K562 (cell line): Measurements from ENCODE around the gene KAZN. TPM values are rescaled to one million over a fixed set of nuclear protein-coding genes. Genes with fewer than 3 reads are reported as not detected.
A peak's percentile ranks its signal among the peaks of the same experiment; 100 is the strongest.

Source experiments
- ATF1 ChIP-seq, 2 experiments: fragments of 450-650 bp in 1 of 2; IDR thresholded peaks; 2 replicates each; pipeline ENCODE4 v1.6.1; 2016; ENCODE audit warnings: missing compliant biosample characterization in 1 of 2, missing genetic modification characterization in 1 of 2
- CCNT2 ChIP-seq: IDR thresholded peaks from 2 replicates; pipeline ENCODE4 v1.6.1; 2011; ENCODE audit warnings: borderline replicate concordance, low read depth, mild to moderate bottlenecking, moderate library complexity, mixed read lengths, low read length; ENCODE audit not compliant: insufficient read length; ENCODE audit errors: extremely low read depth
- CEBPG ChIP-seq, 3 experiments: fragments of 200-800 bp in 1 of 3; sonication (Bioruptor generic) in 1 of 3; sonication (generic) in 1 of 3; formaldehyde crosslinking in 1 of 3; IDR thresholded peaks in 2 of 3; conservative IDR thresholded peaks in 1 of 3; 2 replicates each; pipeline versions ENCODE4 v1.6.1 to v1.8.0; 2016 to 2022; ENCODE audit warnings: missing compliant biosample characterization in 2 of 3, missing genetic modification characterization in 2 of 3, mild to moderate bottlenecking in 1 of 3, missing genetic modification reagents in 1 of 3
- ESRRB ChIP-seq: fragments of 250-450 bp; sonication (Bioruptor Pico); IDR thresholded peaks from 2 replicates; pipeline ENCODE4 v1.5.0; 2020; ENCODE audit warnings: mild to moderate bottlenecking, moderate library complexity, borderline replicate concordance
- EWSR1 ChIP-seq: fragments of 450-650 bp; IDR thresholded peaks from 2 replicates; pipeline ENCODE4 v1.6.1; 2018; ENCODE audit warnings: borderline replicate concordance, mild to moderate bottlenecking, low read depth, moderate library complexity; ENCODE audit not compliant: partially characterized antibody
- FOXK1 ChIP-seq: sonication (generic); formaldehyde crosslinking; IDR thresholded peaks from 2 replicates; pipeline ENCODE4 v1.8.0; 2022; ENCODE audit warnings: missing genetic modification reagents, mild to moderate bottlenecking, borderline replicate concordance
- HDAC3 ChIP-seq: fragments of 450-650 bp; IDR thresholded peaks from 2 replicates; pipeline ENCODE4 v1.6.1; 2018; ENCODE audit warnings: borderline replicate concordance, mild to moderate bottlenecking, moderate library complexity; ENCODE audit not compliant: partially characterized antibody
- HEY1 ChIP-seq: fragments of 250-450 bp; sonication (Bioruptor Pico); IDR thresholded peaks from 2 replicates; pipeline ENCODE4 v1.5.0; 2020; ENCODE audit warnings: mild to moderate bottlenecking, moderate library complexity, borderline replicate concordance
- IFI16 ChIP-seq: fragments of 250-450 bp; sonication (Bioruptor Pico); IDR thresholded peaks from 2 replicates; pipeline ENCODE4 v2.1.2; 2022; ENCODE audit warnings: mild to moderate bottlenecking, inconsistent platforms
- KLF10 ChIP-seq: fragments of 250-450 bp; sonication (Bioruptor Pico); IDR thresholded peaks from 2 replicates; pipeline ENCODE4 v1.6.1; 2021; ENCODE audit warnings: matching md5 sums
- NFIC ChIP-seq: fragments of 450-650 bp; IDR thresholded peaks from 2 replicates; pipeline ENCODE4 v1.6.1; 2017; ENCODE audit warnings: mild to moderate bottlenecking, inconsistent platforms
- POLR2AphosphoS5 ChIP-seq: IDR thresholded peaks from 2 replicates; pipeline ENCODE4 v1.6.1; 2011; ENCODE audit warnings: mild to moderate bottlenecking, low read depth, low read length, moderate library complexity; ENCODE audit not compliant: control insufficient read depth, insufficient read depth
- POLR3G ChIP-seq: IDR thresholded peaks from 2 replicates; pipeline ENCODE4 v1.6.1; 2011; ENCODE audit not compliant: insufficient read length, insufficient replicate concordance; ENCODE audit errors: extremely low read depth
- RAD21 ChIP-seq, 2 experiments: fragments of 250-450 bp in 1 of 2; fragments of 450-650 bp in 1 of 2; sonication (Bioruptor Pico) in 1 of 2; formaldehyde crosslinking in 1 of 2; IDR thresholded peaks in 1 of 2; conservative IDR thresholded peaks in 1 of 2; 2 replicates each; pipeline versions ENCODE4 v1.4.0 to v1.8.0; 2020 to 2022; ENCODE audit warnings: mild to moderate bottlenecking in 2 of 2, moderate library complexity in 1 of 2
- SMC3 ChIP-seq: conservative IDR thresholded peaks from 2 replicates; pipeline ENCODE4 v1.6.1; 2011; ENCODE audit warnings: low read depth, low read length, improper control_type of control experiment; ENCODE audit not compliant: insufficient read depth
- U2AF2 ChIP-seq: fragments of 200-400 bp; formaldehyde crosslinking; optimal IDR thresholded peaks from 2 replicates; pipeline ENCODE3; 2017; ENCODE audit warnings: low read depth, mild to moderate bottlenecking, low read length
- ZNF184 ChIP-seq: sonication (generic); formaldehyde crosslinking; IDR thresholded peaks from 2 replicates; pipeline ENCODE4 v1.5.0; 2020; ENCODE audit warnings: missing genetic modification reagents
- ZNF79 ChIP-seq: fragments of 250-450 bp; sonication (Bioruptor Pico); IDR thresholded peaks from 2 replicates; pipeline ENCODE4 v1.4.0; 2020; ENCODE audit warnings: low read depth, mild to moderate bottlenecking, moderate library complexity
- polyA plus RNA-seq, 8 experiments: library from polyadenylated mRNA; depleted of rRNA in 4 of 8; stranded (reverse) in 5 of 8; unstranded in 3 of 8; fragments of >200 nt; fragmentation: Nextera tagmentation in 2 of 8; fragmentation: Illumina TruSeq in 1 of 8; extraction: Ambion mirVana in 2 of 8; extraction: Trizol in 1 of 8; gene quantifications; 2 replicates each; pipeline versions ENCODE4 v1.2.1 to v1.2.3, GENCODE V29; 2011 to 2014; ENCODE audit warnings: inconsistent platforms in 1 of 8, missing spikeins in 1 of 8
- total RNA-seq, 7 experiments: library from RNA; depleted of rRNA in 6 of 7; stranded (reverse); fragments of >200 nt in 6 of 7; fragmentation: Illumina TruSeq in 2 of 7; extraction: Trizol in 2 of 7; gene quantifications; 2 replicates each; pipeline versions ENCODE4 v1.2.1 to v1.2.3, GENCODE V29; 2011 to 2021; ENCODE audit warnings: low replicate concordance in 1 of 7
- TF ChIP-seq, protein P1 (sequence below): sonication (generic); formaldehyde crosslinking; IDR thresholded peaks from 2 replicates; pipeline ENCODE4 v1.8.1; 2022; ENCODE audit warnings: missing genetic modification reagents
- TF ChIP-seq, protein P2 (sequence below): fragments of 450-650 bp; IDR thresholded peaks from 2 replicates; pipeline ENCODE4 v1.6.1; 2017; ENCODE audit warnings: mild to moderate bottlenecking, moderate library complexity
- TF ChIP-seq, protein P3 (sequence below): fragments of 250-450 bp; sonication (Bioruptor Pico); IDR thresholded peaks from 2 replicates; pipeline ENCODE4 v1.5.0; 2021
- TF ChIP-seq, protein P4 (sequence below), 2 experiments: fragments of 250-450 bp in 1 of 2; fragments of 450-650 bp in 1 of 2; sonication (Bioruptor Pico) in 1 of 2; IDR thresholded peaks; 2 replicates each; pipeline versions ENCODE4 v1.6.1 to v1.8.0; 2016 to 2021; ENCODE audit warnings: mild to moderate bottlenecking in 2 of 2, moderate library complexity in 2 of 2, missing compliant biosample characterization in 1 of 2, missing genetic modification characterization in 1 of 2

KAZN gene
- total and polyA plus RNA-seq, 9 of the 15 experiments (the other 6 are each of a cell fraction or from before 2014, with no cell fraction given) = 2.1 to 21.6 (median 5.4) TPM

DNA sequence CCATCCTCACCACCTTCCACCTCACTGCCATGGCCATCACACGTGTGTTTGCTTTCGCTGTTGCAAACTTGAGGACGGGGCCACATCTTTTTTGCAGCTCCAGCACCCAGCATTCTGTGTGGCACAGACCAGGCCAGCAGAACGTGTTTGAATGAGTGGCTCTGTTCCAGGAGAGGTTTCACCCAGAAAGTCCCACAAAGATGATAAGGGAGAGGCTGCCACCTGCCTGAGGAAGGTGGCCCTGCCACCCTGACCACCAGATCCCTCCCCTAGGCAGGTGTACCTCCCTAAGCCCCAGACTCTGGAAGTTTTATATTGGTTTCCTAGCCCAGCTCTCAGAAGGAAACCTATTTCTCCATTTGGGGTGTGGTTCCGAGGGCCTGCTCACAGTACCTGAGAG is 252.1 kb downstream of the KAZN start (continued):
- TF ChIP-seq, protein P1, sequence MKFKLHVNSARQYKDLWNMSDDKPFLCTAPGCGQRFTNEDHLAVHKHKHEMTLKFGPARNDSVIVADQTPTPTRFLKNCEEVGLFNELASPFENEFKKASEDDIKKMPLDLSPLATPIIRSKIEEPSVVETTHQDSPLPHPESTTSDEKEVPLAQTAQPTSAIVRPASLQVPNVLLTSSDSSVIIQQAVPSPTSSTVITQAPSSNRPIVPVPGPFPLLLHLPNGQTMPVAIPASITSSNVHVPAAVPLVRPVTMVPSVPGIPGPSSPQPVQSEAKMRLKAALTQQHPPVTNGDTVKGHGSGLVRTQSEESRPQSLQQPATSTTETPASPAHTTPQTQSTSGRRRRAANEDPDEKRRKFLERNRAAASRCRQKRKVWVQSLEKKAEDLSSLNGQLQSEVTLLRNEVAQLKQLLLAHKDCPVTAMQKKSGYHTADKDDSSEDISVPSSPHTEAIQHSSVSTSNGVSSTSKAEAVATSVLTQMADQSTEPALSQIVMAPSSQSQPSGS (CRISPR knock-in tag) = no peak
- TF ChIP-seq CEBPG (CRISPR knock-in tag; IDR thresholded peaks at IDR 0.05) = no peak
- TF ChIP-seq CEBPG (tag; conservative IDR thresholded peaks at IDR 0.05 in 1 of 2, IDR thresholded peaks at IDR 0.05 in 1 of 2) = no peak
- no peak for TF ChIP-seq ZNF79 (CRISPR knock-in tag)
- TF ChIP-seq, protein P2, sequence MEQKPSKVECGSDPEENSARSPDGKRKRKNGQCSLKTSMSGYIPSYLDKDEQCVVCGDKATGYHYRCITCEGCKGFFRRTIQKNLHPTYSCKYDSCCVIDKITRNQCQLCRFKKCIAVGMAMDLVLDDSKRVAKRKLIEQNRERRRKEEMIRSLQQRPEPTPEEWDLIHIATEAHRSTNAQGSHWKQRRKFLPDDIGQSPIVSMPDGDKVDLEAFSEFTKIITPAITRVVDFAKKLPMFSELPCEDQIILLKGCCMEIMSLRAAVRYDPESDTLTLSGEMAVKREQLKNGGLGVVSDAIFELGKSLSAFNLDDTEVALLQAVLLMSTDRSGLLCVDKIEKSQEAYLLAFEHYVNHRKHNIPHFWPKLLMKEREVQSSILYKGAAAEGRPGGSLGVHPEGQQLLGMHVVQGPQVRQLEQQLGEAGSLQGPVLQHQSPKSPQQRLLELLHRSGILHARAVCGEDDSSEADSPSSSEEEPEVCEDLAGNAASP = no peak
- no peak for TF ChIP-seq ZNF184 (CRISPR knock-in tag)
- TF ChIP-seq SMC3 = peak; percentile 75
- TF ChIP-seq HEY1 (CRISPR knock-in tag) = no peak
- peak; percentile 75 for TF ChIP-seq NFIC
- no peak for TF ChIP-seq CCNT2
- TF ChIP-seq POLR3G = no peak
- no peak for TF ChIP-seq ATF1 (CRISPR knock-in tag; IDR thresholded peaks at IDR 0.05)
- TF ChIP-seq ATF1 (tag; IDR thresholded peaks at IDR 0.05) = no peak
- no peak for TF ChIP-seq KLF10 (CRISPR knock-in tag)
- TF ChIP-seq, protein P3, sequence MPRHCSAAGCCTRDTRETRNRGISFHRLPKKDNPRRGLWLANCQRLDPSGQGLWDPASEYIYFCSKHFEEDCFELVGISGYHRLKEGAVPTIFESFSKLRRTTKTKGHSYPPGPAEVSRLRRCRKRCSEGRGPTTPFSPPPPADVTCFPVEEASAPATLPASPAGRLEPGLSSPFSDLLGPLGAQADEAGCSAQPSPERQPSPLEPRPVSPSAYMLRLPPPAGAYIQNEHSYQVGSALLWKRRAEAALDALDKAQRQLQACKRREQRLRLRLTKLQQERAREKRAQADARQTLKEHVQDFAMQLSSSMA = no peak
- peak; percentile 78 to 85 for TF ChIP-seq RAD21 (CRISPR knock-in tag; conservative IDR thresholded peaks at IDR 0.05 in 1 of 2, IDR thresholded peaks at IDR 0.05 in 1 of 2)
- TF ChIP-seq POLR2AphosphoS5 = no peak
- no peak for TF ChIP-seq IFI16 (CRISPR knock-in tag)
- TF ChIP-seq, protein P4, sequence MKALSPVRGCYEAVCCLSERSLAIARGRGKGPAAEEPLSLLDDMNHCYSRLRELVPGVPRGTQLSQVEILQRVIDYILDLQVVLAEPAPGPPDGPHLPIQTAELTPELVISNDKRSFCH (CRISPR knock-in tag; IDR thresholded peaks at IDR 0.05) = no peak
- TF ChIP-seq, protein P4 (tag; IDR thresholded peaks at IDR 0.05) = no peak
- TF ChIP-seq HDAC3 = no peak
- no peak for TF ChIP-seq EWSR1
- TF ChIP-seq FOXK1 (CRISPR knock-in tag) = no peak
- no peak for TF ChIP-seq ESRRB (CRISPR knock-in tag)
- no peak for TF ChIP-seq U2AF2
